Hematopoietic multipotent progenitor cell treated with erythropoietin and hydrocortisone succinate and interleukin-3 and kit ligand, for 17 days (in vitro differentiated cells): ENCODE data around the gene ALCAM.

Experiments
- DNase-seq: peaks from one replicate; pipeline ENCODE4 v3.0.0-alpha.2; 2015; ENCODE audit warnings: low spot score

The ALCAM gene

GRCh38 chr3:105429034-105429762 is 62.5 kb downstream of the ALCAM start:
- no peak for DNase-seq

GRCh38 chr3:105430455-105430854 is 63.7 kb downstream of the ALCAM start:
- DNase-seq, result no peak

GRCh38 chr3:105431200-105431599 is 64.5 kb downstream of the ALCAM start:
- DNase-seq, result no peak

- no peak for DNase-seq
Observed at GRCh38 chr3:105435277-105435676, 68.6 kb downstream of the ALCAM start.

- DNase-seq, result no peak
Observed at GRCh38 chr3:105436687-105437086, 70.0 kb downstream of the ALCAM start.

GRCh38 chr3:105440113-105440512 is 73.4 kb downstream of the ALCAM start:
- no peak for DNase-seq

GRCh38 chr3:105444725-105445124 is 78.0 kb downstream of the ALCAM start:
- no peak for DNase-seq

GRCh38 chr3:105448338-105448982 is 81.8 kb downstream of the ALCAM start:
- DNase-seq, result no peak

- DNase-seq, result no peak
Observed at GRCh38 chr3:105449414-105449813, 82.7 kb downstream of the ALCAM start.

GRCh38 chr3:105456017-105456416 is 89.3 kb downstream of the ALCAM start:
- DNase-seq, result no peak

- DNase-seq, result no peak
Observed at GRCh38 chr3:105458518-105459215, 92.0 kb downstream of the ALCAM start.

GRCh38 chr3:105459566-105460290 is 93.0 kb downstream of the ALCAM start:
- DNase-seq, result no peak

- no peak for DNase-seq
Observed at GRCh38 chr3:105463620-105464019, 96.9 kb downstream of the ALCAM start.

- DNase-seq, result no peak
Observed at GRCh38 chr3:105465251-105465853, 98.6 kb downstream of the ALCAM start.

GRCh38 chr3:105466072-105466471 is 99.4 kb downstream of the ALCAM start:
- no peak for DNase-seq

- DNase-seq, result no peak
Observed at GRCh38 chr3:105466495-105467404, 100.0 kb downstream of the ALCAM start.

- no peak for DNase-seq
Observed at GRCh38 chr3:105470851-105471250, 104.1 kb downstream of the ALCAM start.

- no peak for DNase-seq
Observed at GRCh38 chr3:105473521-105474223, 107.0 kb downstream of the ALCAM start.

GRCh38 chr3:105480768-105481167 is 114.1 kb downstream of the ALCAM start:
- DNase-seq, result no peak

GRCh38 chr3:105483476-105483875 is 116.8 kb downstream of the ALCAM start:
- DNase-seq, result no peak
